A673 (cell line): ENCODE data around the gene ATCAY. TPM values are rescaled to one million over a fixed set of nuclear protein-coding genes. Genes with fewer than 3 reads are reported as not detected.

Experiments
- BruUV-seq: library from RNA; stranded (reverse); fragments of 400-500 nt; replicated peaks from 2 replicates; lab custom pipeline; 2021; lab: Mats Ljungman, UMichigan
- CTCF ChIA-PET: fragments of 300-600 bp; sonication (Branson Sonifier 250); formaldehyde crosslinking; loops from one replicate; lab custom pipeline; 2022; ENCODE audit warnings: antibody characterized with exemption; lab: Charles Lee
- POLR2A ChIA-PET: fragments of 300-600 bp; sonication (Branson Sonifier 250); formaldehyde crosslinking; loops from one replicate; lab custom pipeline; 2022; ENCODE audit warnings: antibody characterized with exemption; ENCODE audit not compliant: low non-redundant PET; lab: Charles Lee
- DNase-seq: peaks from one replicate; pipeline ENCODE4 v3.0.0-alpha.2; 2015; ENCODE audit warnings: low spot score
- H3K27ac ChIP-seq: fragments of 200-600 bp; sonication (generic); 2 replicates; pipeline ENCODE4 v1.5.1; 2016; ENCODE audit warnings: mixed run types, low read depth, mild to moderate bottlenecking, mixed read lengths, antibody characterized with exemption, low read length; ENCODE audit not compliant: poor library complexity, severe bottlenecking
- H3K27me3 ChIP-seq: fragments of 200-600 bp; sonication (generic); replicated peaks from 2 replicates; pipeline ENCODE4 v1.6.1; 2017; ENCODE audit warnings: mixed run types, low read depth, mild to moderate bottlenecking, mixed read lengths, antibody characterized with exemption, low read length; ENCODE audit not compliant: insufficient read depth, poor library complexity
- H3K36me3 ChIP-seq: fragments of 200-600 bp; sonication (generic); 2 replicates; pipeline ENCODE4 v1.6.1; 2016; ENCODE audit warnings: mixed run types, mild to moderate bottlenecking, mixed read lengths, antibody characterized with exemption, low read length; ENCODE audit not compliant: insufficient read depth, poor library complexity, severe bottlenecking
- H3K4me1 ChIP-seq: fragments of 200-600 bp; sonication (generic); 2 replicates; pipeline ENCODE4 v1.6.1; 2017; ENCODE audit warnings: mixed run types, mild to moderate bottlenecking, mixed read lengths, antibody characterized with exemption, low read length; ENCODE audit not compliant: insufficient read depth, poor library complexity, severe bottlenecking
- H3K4me3 ChIP-seq: fragments of 200-600 bp; sonication (generic); 2 replicates; pipeline ENCODE4 v1.5.1; 2016; ENCODE audit warnings: low read depth, mixed run types, mild to moderate bottlenecking, mixed read lengths, low read length; ENCODE audit not compliant: poor library complexity, severe bottlenecking
- H3K9me3 ChIP-seq: fragments of 200-600 bp; sonication (generic); 2 replicates; pipeline ENCODE4 v1.6.1; 2016; ENCODE audit warnings: mixed run types, low read depth, mild to moderate bottlenecking, mixed read lengths, antibody characterized with exemption, low read length; ENCODE audit not compliant: poor library complexity, severe bottlenecking
- EZH2 ChIP-seq: fragments of 200-600 bp; sonication (generic); IDR thresholded peaks from 2 replicates; pipeline ENCODE4 v1.6.1; 2017; ENCODE audit warnings: borderline replicate concordance, low read depth, mild to moderate bottlenecking, mixed read lengths, antibody characterized with exemption, low read length; ENCODE audit not compliant: poor library complexity, severe bottlenecking
- intact Hi-C: fragments of 100-400 bp; cut with micrococcal nuclease; formaldehyde crosslinking; loops from one replicate; pipeline ENCODE4 v1.10.0; 2022; ENCODE audit not compliant: unreplicated experiment
- total RNA-seq: library from RNA; stranded (reverse); gene quantifications from 2 replicates; pipeline ENCODE4 v1.2.3, GENCODE V29; 2021
- TF ChIP-seq, protein P1 (sequence below): fragments of 300-800, 200-600 bp; sonication (generic); conservative IDR thresholded peaks from 2 replicates; pipeline ENCODE4 v1.5.1; 2017; ENCODE audit warnings: low read depth, mild to moderate bottlenecking, antibody characterized with exemption, low read length, moderate library complexity, mixed read lengths

Gene ATCAY
- total RNA-seq, 1 experiment from 2014 or later: 0.95 TPM

DNA sequence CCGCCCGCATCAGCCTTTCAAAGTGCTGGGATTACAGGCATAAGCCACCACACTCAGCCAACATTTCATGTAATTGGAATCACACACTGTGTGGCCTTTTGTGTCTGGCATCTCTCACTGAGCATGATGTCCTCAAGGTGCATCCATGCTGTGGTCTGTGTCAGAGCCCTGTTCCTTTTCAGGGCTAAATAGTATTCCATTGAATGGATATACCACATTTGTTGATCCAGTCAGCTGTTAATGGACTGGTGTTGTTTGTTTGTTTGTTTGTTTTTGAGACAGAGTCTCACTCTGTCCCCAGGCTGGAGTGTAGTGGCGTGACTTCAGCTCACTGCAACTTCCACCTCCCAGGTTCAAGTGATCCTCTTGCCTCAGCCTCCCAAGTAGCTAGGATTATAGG, 17.9 kb downstream of the ATCAY start:
- no peaks in the 10 kb centered on the region for H3K27me3 ChIP-seq
- no peak for DNase-seq
- TF ChIP-seq EZH2: no peak
- TF ChIP-seq, protein P1, sequence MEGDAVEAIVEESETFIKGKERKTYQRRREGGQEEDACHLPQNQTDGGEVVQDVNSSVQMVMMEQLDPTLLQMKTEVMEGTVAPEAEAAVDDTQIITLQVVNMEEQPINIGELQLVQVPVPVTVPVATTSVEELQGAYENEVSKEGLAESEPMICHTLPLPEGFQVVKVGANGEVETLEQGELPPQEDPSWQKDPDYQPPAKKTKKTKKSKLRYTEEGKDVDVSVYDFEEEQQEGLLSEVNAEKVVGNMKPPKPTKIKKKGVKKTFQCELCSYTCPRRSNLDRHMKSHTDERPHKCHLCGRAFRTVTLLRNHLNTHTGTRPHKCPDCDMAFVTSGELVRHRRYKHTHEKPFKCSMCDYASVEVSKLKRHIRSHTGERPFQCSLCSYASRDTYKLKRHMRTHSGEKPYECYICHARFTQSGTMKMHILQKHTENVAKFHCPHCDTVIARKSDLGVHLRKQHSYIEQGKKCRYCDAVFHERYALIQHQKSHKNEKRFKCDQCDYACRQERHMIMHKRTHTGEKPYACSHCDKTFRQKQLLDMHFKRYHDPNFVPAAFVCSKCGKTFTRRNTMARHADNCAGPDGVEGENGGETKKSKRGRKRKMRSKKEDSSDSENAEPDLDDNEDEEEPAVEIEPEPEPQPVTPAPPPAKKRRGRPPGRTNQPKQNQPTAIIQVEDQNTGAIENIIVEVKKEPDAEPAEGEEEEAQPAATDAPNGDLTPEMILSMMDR: no peak
- H3K36me3 ChIP-seq: no peaks in the 10 kb centered on the region
- POLR2A ChIA-PET: no interaction called here
- intact Hi-C loops: no loop called here
- BruUV-seq: no TSS peak
- CTCF ChIA-PET: no interaction called here
- H3K4me3 ChIP-seq: no peak overlapping the region
- no peaks in the 10 kb centered on the region for H3K4me1 ChIP-seq
- no peaks in the 10 kb centered on the region for H3K9me3 ChIP-seq
- no peak overlapping the region for H3K27ac ChIP-seq

DNA sequence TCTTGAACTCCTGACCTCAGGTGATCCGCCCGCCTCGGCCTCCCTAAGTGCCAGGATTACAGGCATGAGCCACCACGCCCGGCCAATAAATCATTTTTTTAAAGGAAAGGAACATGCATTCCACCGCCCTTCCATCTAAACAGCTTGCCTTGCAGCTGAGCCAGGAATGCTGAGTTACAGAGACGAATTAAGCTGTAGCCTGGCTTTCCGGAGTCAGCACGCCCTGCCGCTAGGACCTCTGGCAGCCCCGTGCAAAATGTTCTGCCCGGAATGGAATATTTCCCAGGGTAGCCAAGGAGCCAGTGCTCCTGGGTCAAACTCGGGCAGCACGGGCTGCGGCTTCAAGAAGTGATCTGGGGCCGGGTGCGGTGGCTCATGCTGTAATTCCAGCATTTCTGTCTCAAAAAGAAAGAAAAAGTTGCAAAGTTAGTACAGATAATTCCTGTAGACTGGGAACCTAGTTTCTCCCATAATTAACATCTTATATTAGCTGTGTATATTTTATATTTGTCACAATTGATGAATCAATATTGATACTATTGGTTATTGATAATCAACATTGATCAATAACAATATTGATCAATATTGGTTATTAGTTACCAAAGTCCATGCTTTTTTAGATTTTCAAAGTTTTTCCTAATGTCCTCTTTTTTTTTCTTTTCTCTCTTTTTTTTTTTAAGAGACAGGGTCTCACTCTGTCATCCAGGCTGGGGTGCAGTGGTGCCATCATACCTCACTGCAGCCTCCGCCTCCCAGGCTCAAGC, 19.2 kb downstream of the ATCAY start:
- no peak for DNase-seq
- no peak overlapping the region for H3K4me3 ChIP-seq
- TF ChIP-seq, protein P1: no peak
- TF ChIP-seq EZH2: no peak
- no peaks in the 10 kb centered on the region for H3K36me3 ChIP-seq
- no peaks in the 10 kb centered on the region for H3K4me1 ChIP-seq
- ChIA-PET CTCF (no interaction called here), POLR2A (no interaction called here)
- no peaks in the 10 kb centered on the region for H3K27me3 ChIP-seq
- intact Hi-C loops: no loop called here
- H3K27ac ChIP-seq: no peak overlapping the region
- no peaks in the 10 kb centered on the region for H3K9me3 ChIP-seq
- no TSS peak for BruUV-seq

DNA sequence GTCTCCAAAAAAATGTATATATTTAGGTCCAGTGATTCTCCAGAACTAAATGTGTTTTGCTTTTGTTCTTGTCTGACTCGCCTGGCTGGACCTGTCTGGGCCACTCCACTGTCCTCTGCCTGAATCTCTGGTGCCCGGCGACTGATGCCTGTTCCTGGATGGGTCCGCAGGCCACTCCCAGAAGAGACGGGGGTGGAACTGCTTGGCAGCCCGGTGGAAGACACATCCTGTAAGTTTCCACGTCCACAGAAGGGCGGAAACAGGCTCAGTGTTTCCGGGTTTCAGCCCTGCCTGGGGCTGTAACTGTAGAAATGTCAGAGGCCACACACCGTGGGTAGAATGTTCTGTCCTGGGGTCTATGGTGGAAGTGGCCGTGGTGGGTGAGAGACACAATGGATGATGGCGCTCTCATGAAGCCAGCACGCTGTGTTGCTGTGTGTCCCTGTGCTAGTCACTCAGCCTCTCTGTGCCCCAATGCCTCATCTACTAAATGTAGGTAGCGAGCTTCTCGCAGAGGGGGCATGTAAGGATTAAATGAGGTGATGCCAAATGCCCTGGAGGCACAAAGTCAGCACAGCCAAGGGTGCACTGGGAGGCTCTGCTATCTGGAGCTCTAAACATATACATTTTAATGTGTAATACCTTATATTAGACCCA, 22.0 kb downstream of the ATCAY start:
- Histone ChIP-seq H3K9me3 (no peaks in the 10 kb centered on the region), H3K27me3 (no peaks in the 10 kb centered on the region), H3K4me3 (no peak overlapping the region), H3K27ac (no peak overlapping the region), H3K36me3 (no peaks in the 10 kb centered on the region), H3K4me1 (no peaks in the 10 kb centered on the region)
- POLR2A ChIA-PET: no interaction called here
- no TSS peak for BruUV-seq
- intact Hi-C loops: no loop called here
- CTCF ChIA-PET: interaction anchor here (0.5 kb wide), 1 partner anchor 417 kb away, joined by 3 read pairs; no protein-coding TSS in a partner anchor
- no peak for DNase-seq
- TF ChIP-seq, protein P1: no peak
- no peak for TF ChIP-seq EZH2
